HG03521 (cell line): ENCODE results near the gene PPM1H.

ENCODE experiments used
- ATAC-seq: cut with Tn5 transposase; IDR thresholded peaks from one replicate; pipeline ENCODE4 v1.9.1; 2021; ENCODE audit warnings: mild to moderate bottlenecking, moderate library complexity; ENCODE audit not compliant: unreplicated experiment

PPM1H gene

DNA sequence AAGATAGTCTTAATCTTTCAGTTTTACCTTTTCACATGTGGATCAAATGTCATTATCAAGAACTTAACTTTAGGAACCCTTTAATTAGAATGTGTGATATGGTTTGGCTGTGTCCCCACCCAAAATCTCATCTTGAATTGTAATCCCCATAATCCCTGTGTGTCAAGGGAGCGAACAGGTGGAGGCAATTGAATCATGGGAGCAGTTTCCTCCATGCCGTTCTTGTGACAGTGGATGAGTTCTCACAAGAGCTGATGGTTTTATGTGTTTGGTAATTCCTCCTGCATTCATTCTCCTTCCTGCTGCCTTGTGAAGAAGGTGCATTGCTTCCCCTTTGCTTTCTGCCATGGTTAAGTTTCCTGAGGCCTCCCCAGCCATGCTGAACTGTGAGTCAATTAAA is 307.8 kb downstream of the PPM1H start:
- no peak for ATAC-seq

DNA sequence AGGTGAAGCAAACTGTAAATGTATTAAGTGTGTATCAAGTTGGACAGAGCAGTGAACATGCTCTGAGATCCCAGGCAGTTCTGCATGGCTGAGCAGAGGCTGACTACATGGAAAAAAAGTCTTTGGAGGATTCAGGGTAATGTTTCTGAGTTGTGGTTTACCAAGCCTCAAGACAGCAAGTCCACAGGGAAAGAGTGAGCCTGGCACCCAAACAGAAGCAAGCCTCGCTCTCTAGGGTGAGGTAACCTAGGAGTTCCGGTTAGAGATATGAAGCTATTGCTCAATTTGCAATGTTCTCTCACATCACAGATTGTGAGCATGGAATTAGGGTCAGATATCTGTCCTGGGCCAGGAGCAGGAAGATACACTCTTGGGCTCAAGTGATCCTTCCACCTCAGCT is 309.7 kb downstream of the PPM1H start:
- ATAC-seq = no peak

GRCh38 chr12:62622177-62622576 is 312.8 kb downstream of the PPM1H start:
- no peak for ATAC-seq

DNA sequence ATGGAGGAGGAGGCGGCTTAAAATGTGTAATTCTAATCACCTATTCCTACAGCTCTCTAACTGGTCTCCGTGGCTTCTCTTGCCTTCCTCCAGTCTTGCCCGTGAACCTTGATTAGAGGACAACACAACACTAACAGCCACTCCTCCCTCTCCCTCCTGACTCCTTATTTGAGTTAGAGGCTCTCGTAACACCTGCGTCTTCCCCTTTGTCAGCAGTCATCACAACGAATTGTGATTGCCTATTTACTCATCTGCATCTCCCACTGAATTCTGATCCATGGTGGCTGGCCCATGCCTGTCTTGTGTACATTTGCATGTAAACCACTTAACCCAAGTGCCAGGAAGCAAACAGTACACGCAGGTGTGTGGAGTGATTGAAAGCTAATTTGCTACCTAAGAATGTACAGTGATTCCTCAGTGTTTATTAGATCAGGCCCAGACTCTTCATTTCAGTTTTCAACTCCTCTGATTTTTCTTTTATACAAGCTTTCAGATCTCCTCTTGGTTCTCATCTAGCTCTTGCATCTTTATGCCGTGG is 313.8 kb downstream of the PPM1H start:
- ATAC-seq = no peak

DNA sequence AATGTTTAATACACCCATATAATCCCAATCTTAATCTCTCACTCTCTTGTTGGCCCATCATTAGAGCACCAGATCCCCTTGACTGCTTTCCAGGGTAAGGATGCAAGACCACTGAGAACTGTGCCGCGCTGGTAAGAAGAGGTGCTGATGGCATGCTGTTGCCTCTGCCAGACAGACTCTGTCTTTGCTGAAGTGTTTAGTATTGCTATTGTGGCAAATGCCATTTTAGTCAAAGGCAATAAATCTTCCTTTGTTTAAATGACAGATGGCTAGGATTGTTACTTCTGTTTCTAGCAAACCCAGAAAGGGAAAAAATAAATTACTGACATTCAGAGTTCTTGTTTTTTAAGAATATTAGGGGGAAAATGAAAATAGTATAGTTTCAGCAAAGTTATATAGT is 316.0 kb downstream of the PPM1H start:
- no peak for ATAC-seq

DNA sequence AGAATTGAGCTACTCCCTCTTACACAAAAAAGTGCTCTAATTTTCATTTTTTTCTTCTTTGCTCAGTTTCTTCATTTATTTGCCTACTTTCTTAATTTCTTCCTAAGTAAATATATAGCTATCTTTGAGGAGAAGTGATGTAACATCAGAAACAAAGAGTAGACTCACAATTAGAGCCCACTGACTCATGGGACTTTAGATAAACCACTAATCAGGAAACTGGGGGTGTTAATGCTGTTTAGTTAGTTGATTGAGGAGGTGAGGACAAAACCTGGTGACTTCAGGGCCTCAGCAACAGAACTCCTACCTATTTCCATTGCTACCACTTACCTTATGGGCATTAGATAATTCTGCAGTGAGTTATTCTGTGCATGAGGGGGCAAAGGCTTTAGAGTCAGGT is 316.6 kb downstream of the PPM1H start:
- ATAC-seq = no peak

DNA sequence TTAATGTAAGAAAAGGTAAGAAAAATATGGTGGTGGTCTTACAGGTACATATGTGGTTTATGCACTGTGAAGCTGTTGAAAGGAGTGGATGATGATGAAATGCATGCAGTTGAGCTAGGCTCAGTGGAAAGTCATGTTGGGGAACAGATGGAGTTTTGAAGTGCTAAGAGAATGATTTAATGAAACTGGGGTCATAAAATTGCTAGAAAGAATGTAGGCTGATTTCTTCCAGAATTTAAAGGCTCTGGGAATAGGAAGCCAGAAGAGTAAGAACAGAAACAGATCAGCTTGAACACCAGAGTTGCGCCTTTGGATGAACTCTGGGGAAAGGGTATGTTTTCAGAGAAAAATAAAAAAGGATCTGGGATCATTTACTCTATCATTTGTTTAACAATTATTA is 321.9 kb downstream of the PPM1H start:
- no peak for ATAC-seq

DNA sequence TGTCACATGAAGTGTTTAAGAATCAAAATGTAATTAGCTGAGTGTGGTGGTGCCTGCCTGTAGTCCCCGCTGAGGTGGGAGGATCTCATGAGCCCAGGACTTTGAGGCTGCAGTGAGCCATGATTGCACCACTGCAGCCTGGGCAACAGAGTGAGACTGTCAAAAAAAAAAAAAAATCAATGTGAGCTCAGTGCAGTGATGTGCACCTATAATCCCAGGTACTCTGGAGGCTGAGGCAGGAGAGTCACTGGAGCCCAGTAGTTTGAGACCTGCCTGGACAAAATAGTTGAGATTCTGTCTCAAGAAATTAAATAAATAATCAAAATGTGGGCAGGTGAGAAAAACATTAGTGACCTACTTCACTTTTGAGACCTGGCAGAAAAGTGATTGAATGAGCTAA is 328.3 kb downstream of the PPM1H start:
- no peak for ATAC-seq

GRCh38 chr12:62605981-62606380 is 329.0 kb downstream of the PPM1H start:
- ATAC-seq = no peak

GRCh38 chr12:62604871-62605270 is 330.1 kb downstream of the PPM1H start:
- no peak for ATAC-seq

GRCh38 chr12:62604373-62604772 is 330.6 kb downstream of the PPM1H start:
- no peak for ATAC-seq

GRCh38 chr12:62603811-62604098 is 331.2 kb downstream of the PPM1H start:
- ATAC-seq = no peak

GRCh38 chr12:62603061-62603810 is 331.7 kb downstream of the PPM1H start:
- peak; percentile 67 for ATAC-seq

DNA sequence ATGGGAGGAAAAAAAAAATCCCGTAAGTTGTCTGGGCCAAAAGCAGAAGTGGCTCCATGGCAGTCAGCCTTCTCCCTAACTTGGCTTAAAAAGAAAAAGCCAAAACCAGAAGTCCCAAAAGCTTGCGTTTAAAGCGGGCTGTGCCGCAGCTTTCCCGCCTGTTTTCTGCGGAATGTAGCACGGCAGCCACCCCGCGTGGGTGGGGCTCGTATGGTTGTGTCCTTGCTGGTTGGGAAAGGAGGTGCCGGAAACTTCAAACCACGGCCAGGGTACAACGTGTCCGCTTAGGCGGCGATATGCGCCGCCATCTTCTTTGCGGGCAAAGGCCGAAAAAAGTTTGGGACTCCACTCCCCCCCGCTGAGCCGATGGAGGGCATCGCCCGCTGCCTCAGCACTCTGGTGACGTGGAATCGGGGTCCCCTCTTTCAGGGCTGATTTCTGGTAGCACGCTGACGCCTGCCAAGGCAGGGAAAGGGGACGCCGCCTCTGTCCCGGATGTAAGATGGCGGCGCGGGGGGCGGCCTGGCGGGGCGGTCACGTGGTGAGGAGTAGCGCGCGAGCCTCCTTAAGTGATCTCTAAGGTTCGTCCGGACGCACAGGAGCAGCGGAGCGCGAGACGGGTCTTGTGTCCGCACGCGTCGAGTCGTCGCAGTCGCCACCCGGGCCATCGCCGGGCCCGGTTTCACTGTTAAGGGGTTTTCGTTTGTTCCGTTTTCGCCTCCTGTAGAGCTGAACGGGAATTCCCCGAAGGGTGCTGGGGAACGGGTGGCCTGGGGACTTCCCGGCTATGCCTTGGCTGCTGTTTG is 332.5 kb downstream of the PPM1H start:
- ATAC-seq = peak; percentile 55

GRCh38 chr12:62601765-62602164 is 333.2 kb downstream of the PPM1H start:
- no peak for ATAC-seq

- no peak for ATAC-seq
Observed at GRCh38 chr12:62599854-62600437, 335.0 kb downstream of the PPM1H start.

- no peak for ATAC-seq
Observed at GRCh38 chr12:62598846-62599245, 336.1 kb downstream of the PPM1H start.

- no peak for ATAC-seq
Observed at GRCh38 chr12:62597253-62597652, 337.7 kb downstream of the PPM1H start.
